GM18909 (cell line): ENCODE data around the gene FAM184A.
A peak's percentile ranks its signal among the peaks of the same experiment; 100 is the strongest.
"Not testable (repeated sequence)": the region's sequence is repeated elsewhere in the genome, so short reads cannot be mapped to it uniquely, and the experiment has no call there.

ENCODE experiments used
- ATAC-seq: cut with Tn5 transposase; IDR thresholded peaks from one replicate; pipeline ENCODE4 v1.9.1; 2021; ENCODE audit warnings: mild to moderate bottlenecking; ENCODE audit not compliant: unreplicated experiment, poor library complexity

The FAM184A gene, protein sequence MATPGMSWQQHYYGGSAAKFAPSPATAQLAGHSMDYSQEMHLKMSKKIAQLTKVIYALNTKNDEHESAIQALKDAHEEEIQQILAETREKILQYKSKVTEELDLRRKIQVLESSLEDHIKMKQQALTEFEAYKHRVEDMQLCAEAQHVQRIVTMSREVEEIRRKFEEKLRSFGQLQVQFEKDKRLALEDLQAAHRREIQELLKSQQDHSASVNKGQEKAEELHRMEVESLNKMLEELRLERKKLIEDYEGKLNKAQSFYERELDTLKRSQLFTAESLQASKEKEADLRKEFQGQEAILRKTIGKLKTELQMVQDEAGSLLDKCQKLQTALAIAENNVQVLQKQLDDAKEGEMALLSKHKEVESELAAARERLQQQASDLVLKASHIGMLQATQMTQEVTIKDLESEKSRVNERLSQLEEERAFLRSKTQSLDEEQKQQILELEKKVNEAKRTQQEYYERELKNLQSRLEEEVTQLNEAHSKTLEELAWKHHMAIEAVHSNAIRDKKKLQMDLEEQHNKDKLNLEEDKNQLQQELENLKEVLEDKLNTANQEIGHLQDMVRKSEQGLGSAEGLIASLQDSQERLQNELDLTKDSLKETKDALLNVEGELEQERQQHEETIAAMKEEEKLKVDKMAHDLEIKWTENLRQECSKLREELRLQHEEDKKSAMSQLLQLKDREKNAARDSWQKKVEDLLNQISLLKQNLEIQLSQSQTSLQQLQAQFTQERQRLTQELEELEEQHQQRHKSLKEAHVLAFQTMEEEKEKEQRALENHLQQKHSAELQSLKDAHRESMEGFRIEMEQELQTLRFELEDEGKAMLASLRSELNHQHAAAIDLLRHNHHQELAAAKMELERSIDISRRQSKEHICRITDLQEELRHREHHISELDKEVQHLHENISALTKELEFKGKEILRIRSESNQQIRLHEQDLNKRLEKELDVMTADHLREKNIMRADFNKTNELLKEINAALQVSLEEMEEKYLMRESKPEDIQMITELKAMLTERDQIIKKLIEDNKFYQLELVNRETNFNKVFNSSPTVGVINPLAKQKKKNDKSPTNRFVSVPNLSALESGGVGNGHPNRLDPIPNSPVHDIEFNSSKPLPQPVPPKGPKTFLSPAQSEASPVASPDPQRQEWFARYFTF

DNA sequence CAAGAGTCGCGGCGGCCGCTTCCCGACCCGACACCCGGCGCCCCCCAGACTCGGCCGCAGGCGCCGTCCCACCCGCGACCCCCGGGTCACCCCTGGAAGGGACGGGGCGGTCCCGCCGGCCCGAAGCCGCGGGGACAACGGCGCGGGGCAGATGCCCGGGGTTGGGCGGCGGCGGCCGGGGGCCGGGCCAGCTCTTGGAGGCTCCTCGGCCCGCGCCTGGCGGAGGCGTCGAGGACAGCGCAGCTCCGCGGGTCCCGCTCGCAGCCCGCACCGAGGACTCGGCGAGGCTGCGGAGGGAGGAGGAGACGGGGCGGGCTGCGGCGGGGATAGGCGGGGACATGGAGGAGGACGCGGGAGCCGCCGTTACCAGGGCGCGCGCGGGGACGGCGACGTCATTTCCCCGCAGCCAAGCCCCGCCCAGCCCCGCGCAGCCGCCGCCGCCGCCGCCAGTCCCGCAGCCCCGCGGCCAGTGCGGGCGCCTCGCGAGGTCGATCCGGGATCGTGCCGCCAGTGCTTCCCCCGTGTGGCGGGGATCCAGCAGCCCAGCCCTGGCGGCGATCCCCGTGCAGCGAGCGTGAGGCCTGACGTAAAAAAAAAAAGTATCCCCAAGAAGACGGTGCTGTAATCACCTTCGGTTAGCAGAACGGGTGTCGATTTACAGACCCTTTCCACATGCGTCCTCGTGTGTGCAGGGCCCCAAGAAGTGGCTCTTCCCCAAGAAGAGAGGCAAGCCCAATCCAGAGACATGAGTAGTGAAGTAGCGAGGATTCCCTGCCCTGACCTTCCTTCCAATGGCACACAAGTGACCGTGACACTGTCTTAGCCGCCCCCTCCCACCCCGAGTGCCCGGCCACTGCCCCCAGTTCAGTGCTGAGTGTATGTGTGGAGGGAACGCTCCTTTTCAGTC, at the start of gene FAM184A:
FAM184A (minus strand) TSS at position 289 of the 907 bp plus-strand sequence. CDS start 365 bp downstream, outside the sequence.
- ATAC-seq = peak; percentile 69

DNA sequence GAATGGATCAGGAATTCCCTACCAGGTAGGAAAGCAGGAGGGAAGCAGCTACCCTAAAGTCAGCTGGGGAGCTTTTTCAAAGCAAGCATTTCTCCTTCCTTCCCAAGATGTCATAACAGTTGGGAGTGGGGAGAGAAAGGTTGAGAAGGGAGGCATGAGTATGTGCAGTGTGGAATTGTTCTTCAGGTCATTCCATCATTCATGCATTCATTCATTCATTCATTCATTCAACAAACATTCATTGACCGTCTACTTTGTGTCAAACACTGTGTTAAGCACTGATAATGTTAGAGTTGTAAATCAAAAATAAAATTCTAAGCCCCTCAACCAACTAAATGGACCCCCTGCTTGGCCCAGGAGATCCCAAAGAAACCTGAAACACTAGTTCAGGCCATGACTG, 49.2 kb upstream of the FAM184A start:
- no peak for ATAC-seq

DNA sequence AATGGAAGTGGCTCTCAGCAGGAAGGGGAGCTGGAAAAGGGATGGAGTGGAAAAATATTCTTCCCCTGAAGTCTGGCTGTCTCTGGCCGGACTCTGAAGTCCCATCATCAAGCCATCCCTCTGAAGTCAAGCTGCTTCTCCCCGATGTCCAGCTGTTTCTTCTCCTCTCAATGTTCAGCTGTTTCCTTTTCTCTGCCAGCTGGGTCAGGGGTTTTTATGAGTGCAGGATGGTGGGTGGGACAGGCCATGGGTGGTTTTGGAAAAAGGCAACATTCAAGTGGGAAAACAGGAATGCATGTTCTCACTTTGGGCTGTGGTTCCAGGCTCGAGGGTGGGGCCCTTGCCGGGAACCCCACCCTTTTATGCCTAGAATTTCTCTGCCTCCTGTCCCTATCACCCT, 48.4 kb upstream of the FAM184A start:
- no peak for ATAC-seq

DNA sequence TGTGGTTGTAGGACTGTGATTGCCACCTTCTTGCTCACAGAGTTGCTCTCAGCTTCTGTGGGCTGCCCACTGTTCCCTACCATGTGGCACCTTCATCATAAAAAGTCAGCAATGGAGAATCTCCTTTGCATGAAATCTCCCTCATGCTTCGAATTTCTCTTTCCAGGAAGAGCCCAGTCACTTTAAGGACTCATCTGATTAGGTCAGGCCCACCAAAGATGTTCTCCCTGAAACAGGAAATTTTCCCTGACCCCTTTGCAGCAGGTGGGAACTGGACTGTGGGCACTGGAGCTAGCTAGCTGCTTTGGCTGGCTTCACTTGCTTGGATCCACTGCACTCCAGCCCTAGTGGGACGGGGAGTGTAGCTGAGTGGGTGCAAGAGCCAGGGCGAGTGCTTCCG, 47.7 kb upstream of the FAM184A start:
- no peak for ATAC-seq

DNA sequence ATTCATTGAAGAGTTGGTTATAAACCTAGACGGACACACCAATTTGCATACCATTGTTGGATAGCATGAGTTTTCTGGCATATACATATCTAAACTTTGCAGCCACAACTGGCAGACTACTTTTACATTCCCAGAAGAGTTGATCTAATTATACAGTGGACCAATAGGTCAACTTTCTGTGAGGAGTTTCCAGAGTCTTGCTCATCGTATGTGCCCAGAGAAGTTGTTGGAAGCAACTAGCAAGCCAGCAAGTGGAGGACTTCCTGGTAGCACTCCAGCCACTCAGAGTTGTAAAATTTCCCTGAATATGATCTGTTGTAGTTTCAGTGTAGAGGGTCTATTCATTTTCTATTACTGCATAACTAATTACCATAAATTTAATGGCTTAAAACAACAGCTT, 47.1 kb upstream of the FAM184A start:
- ATAC-seq = no peak

DNA sequence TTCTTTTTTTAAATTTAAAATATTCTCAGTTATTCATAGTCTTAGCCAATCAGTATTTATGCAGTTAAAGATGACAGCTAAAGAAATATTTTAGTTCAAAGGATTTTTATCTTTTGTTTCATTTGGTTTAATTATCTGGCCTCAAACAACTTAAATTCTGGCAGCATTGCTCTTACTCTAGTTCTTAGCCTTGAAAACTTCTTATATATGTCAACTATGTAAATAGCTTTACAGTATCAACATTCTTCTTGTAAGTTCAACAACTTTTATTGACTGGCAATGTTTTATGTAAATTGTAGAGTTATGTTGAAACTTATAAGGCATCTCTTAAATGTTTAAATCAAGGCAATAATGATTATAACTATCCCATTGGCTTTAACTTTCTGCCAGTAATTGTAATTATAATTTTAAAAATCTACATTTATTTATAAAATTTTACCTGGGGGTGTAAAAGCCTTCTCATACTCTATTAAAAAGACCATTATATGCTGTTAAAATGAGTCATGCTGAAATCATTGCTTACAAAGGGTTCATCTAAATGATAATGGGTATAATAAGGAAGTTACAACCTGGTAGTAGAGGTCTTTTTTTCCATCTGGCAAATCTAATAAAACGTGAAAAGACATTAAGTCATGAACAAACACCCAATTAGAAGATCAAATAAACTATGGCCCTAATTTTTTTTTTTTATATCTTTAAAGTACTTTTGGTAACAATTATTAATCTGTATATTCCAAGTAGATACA, 45.8 kb upstream of the FAM184A start:
- ATAC-seq = no peak

DNA sequence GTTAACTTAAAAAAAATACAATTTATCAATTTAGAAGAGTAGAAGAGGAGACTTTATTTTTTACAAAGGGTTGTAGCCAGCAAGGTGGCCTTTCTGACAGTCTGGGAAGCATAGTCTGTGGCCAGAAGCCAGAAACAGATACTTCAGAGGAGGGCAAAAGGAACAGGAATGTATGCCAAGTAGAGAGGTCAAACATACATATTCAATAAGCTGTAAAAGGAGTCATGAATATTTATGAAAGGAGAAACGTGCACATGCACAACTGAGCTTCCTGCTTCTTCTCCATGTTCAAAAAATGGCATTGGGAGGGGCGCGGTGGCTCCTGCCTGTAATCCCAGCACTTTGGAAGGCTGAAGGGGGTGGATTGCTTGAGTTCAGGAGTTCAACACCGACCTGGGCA, 43.9 kb upstream of the FAM184A start:
- no peak for ATAC-seq

DNA sequence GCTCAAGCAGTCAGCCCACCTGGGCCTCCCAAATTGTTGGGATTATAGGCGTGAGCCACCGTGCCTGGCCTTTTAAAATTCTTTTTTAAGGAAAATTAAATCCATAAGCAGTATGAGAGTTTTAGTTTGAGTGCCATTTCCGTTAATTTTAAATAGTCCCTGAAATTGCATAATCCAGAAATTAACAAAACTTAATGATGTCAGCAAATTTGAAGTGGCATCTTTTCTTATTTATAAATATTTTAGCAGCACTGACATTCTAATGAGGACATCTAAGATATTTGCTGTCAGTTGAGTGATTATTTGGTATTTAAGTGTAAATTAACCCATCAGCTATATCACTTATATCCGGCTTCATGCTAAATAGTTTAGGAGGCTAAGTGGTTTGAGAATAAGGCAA, 42.9 kb upstream of the FAM184A start:
- no peak for ATAC-seq

DNA sequence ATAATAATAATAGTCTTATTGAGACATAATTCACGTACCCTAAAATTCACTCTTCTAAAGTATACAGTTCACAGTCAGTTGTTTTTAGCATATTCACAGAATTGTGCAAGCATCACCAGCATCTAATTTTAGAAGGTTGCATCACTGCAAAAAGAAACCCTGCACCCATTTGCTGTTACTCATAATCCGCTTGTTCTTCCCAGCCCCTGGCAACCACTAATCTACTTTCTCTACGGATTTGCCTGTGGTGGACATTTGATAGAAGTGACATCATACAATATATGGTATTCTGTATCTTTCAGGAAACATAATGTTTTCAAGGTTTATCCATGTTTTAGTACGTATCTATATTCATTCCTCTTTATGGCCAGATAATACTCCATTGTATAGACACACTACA, 41.5 kb upstream of the FAM184A start:
- ATAC-seq = no peak

DNA sequence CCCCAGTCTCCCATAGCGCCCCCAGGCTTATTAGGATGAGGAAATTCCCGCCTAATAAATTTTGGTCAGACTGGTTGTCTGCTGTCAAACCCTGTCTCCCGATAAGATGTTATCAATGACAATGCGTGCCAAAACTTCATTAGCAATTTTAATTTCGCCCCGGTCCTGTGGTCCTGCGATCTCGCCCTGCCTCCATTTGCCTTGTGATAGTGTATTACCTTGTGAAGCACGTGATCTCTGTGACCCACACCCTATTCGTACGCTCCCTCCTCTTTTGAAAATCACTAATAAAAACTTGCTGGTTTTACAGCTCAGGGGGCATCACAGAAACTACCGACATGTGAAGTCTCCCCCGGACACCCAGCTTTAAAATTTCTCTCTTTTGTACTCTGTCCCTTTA, 40.6 kb upstream of the FAM184A start:
- not testable (repeated sequence) for ATAC-seq

DNA sequence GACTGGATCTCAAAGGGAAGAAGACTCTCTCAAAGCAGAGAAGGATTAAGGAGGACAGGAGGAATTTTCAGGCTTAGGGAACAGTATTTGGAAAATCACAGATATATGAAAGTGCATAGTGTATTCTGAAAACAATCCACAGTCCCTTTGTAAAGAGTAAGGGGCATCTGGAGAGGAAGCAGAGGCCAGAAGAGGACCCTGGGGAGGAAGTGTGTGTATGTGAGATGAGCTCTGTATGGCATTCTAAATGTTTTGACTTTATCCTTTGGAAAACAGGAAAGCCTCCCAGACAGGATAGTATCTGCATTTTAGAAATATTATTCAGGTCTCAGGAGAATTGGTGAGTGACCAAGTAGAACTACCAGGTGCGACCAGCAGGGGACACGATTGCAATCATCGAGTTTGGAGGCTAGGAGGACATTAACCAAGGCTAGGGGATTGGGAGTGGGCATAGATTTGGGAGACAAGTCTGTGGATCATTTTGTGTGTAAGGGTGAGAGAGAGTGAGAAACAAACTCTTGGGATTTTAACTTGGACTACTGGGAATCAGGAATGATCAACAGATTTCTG, 38.3 kb upstream of the FAM184A start:
- no peak for ATAC-seq

DNA sequence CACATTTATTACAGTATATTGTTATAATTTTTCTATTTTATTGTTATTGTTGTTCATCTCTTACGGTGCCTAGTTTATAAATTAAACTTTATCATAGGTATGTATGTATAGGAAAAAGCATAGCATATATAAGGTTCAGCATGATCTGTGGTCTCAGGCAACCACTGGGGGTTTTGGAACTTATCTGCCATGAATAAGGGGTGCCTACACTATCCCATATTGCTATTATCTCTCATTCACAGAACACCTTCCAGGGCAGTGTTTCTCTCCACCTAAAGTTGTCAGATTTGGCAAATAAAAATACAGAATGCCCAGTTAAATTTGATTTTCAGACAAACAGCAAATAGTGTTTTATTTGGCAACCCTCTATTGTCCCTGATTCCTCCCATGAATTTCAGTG, 35.5 kb upstream of the FAM184A start:
- ATAC-seq = no peak

DNA sequence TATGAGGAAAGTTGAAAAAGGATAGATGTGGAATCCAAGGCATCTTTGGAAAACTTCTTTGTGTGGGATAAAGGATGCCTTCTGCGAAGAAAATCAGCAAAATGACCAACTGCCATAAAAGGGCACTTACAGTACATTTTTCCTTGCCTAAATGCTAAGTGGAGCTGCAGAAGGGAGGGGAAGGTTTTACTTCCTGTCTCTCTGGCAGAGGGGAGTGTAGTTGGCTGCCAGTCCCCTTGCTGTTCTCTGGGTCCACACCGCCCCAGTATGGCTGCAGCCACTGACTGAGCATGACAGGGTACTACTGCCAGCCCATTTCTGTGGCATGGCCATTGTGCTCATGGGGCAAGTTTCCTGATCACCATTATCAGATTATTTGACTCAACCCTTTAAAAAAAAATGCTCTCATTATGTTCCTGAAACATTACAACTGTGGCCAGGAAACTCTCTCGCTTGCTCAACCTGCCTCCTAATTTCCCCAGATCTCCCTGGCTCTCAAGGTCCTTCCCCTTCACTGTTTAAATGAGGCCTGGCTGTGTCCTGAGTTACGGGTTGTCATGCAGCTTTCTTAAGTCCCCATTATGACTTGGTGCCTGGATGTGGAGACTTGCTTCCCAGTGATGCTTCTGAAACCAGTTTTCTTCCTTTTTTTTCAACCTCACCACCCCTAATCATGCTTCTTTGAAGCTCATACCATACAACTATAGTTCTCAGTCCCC, 34.5 kb upstream of the FAM184A start:
- no peak for ATAC-seq

DNA sequence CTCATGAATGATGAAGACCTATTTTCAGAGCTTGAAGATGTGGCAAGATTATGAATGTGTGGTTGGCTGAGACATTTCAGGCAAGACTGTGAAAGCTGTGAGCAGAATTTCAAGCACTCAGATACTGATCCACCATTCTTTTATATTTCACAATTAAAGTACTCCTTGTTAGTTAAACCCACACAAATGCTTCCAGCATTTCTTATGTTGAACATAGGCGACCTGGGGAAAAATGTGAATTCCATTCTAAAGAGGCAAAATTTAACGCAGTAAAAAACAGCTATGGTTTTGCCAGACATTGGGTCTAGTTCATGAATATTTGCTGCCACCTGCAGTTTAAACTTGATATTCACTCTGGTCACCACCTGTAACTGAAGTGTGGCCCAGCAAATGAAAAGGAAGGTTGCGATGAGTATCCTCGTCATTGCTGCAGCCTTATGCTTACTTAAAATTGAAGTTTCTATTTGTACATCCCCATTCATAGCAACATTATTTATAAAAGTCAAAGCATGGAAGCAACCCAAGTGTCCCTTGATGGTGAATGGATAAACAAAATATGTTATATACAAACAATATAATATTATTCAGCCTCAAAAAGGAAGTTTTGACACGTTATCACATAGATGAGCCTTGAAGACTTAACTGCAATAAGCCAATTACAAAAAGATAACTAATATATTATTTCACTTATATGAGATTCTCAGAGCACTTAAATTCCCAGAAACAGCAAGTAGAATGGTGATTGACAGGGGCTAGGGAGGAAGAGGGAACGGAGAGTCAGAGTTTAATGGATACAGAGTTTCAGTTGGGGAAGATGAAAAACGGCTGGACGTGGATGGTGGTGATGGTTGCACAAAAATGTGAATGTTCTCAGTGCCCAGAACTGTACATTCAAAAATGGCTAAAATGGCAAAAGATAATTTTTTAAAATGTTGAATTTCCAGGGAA, 32.4 kb upstream of the FAM184A start:
- peak; percentile 89 for ATAC-seq

DNA sequence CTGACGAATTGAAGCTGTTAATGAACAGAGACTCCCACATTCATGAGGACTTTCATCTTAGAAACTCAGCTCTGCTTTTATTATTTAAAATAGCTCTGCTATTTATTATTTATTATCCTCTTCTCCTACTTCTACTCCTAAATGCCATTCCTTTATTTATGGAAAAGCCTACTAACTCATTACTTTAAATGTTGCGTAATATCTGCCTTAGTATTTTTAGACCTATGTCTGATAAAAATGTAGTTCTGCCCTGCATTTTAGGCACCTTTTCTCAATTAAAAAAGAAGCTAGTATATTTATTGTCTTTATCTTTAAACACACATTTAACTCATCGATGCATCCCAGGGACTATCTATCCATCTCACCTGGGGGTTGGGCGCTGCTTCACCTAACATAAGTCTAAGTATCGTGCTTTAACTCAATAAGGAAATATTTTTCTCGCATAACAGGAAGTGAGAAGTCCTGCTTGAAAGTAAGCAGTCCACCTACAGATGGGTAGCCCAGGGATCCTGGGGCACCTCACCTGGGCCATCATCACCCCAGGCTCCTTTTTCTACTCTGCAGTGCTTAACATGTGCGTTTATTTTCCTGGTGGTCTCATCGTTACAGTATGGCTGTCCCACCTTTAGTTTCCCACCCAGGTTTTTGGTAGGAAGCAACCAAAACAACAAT, 31.3 kb upstream of the FAM184A start:
- ATAC-seq = no peak

DNA sequence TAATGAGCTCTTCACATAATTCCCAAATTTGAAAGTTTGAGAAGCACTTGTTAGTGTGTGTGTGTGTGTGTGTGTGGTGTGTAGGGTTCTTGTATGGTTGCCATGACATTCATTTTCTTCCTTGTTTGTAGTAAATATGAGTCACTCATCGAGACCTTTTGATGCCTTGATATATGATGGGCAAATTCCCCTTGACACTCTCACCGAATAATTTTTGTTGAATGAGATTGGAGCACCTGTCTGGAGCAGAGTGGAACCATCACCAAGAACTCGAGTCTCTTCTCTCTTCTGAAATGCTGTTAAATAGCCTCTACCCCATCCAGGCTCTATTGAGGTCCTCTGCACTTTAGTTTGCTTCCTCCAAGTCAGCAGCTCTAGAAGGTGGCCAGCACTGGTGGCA, 29.6 kb upstream of the FAM184A start:
- ATAC-seq = no peak

DNA sequence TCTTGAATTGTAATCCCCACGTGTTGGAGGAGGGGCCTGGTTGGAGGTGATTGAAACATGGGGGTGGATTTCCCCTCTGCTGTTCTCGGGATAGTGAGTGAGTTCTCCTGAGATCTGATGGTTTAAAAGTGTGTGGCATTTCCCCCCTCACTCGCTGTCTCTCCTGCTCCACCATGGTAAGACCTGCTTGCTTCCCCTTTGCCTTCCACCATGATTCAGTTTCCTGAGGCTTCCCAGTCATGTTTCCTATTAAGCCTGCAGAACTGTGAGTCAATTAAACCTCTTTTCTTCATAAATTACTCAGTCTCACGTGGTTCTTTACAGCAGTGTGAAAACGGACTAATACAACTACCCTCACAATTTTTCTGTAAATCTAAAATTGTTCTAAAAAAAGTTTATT, 26.8 kb upstream of the FAM184A start:
- no peak for ATAC-seq
